Activated T-cell treated with anti-CD3 and anti-CD28 coated beads for 1 hour (primary cell): ENCODE measurements around the gene KCNAB1.

ENCODE experiments used
- DNase-seq: peaks from one replicate; pipeline ENCODE4 v3.0.0-alpha.2; 2020; ENCODE audit warnings: low read depth

KCNAB1 gene

GRCh38 chr3:156317462-156318074 lies 197.2 kb downstream of the KCNAB1 start:
- DNase-seq = no peak

- DNase-seq = no peak
Observed at GRCh38 chr3:156321945-156322344, 201.6 kb downstream of the KCNAB1 start.

- DNase-seq = no peak
Observed at GRCh38 chr3:156323466-156323865, 203.1 kb downstream of the KCNAB1 start.

GRCh38 chr3:156330415-156330814 lies 210.0 kb downstream of the KCNAB1 start:
- DNase-seq = no peak

GRCh38 chr3:156332304-156332703 lies 211.9 kb downstream of the KCNAB1 start:
- DNase-seq = no peak

- no peak for DNase-seq
Observed at GRCh38 chr3:156334841-156335545, 214.6 kb downstream of the KCNAB1 start.

- DNase-seq = no peak
Observed at GRCh38 chr3:156339491-156339890, 219.1 kb downstream of the KCNAB1 start.

GRCh38 chr3:156341332-156341731 lies 221.0 kb downstream of the KCNAB1 start:
- DNase-seq = no peak

- DNase-seq = no peak
Observed at GRCh38 chr3:156341831-156342416, 221.5 kb downstream of the KCNAB1 start.

- DNase-seq = no peak
Observed at GRCh38 chr3:156344215-156344614, 223.8 kb downstream of the KCNAB1 start.

- DNase-seq = no peak
Observed at GRCh38 chr3:156349111-156349510, 228.7 kb downstream of the KCNAB1 start.

GRCh38 chr3:156349978-156350377 lies 229.6 kb downstream of the KCNAB1 start:
- no peak for DNase-seq

- no peak for DNase-seq
Observed at GRCh38 chr3:156350781-156351180, 230.4 kb downstream of the KCNAB1 start.

GRCh38 chr3:156351783-156352182 lies 231.4 kb downstream of the KCNAB1 start:
- DNase-seq = no peak

GRCh38 chr3:156352728-156353127 lies 232.3 kb downstream of the KCNAB1 start:
- DNase-seq = no peak

GRCh38 chr3:156353563-156353962 lies 233.2 kb downstream of the KCNAB1 start:
- no peak for DNase-seq

GRCh38 chr3:156356537-156357363 lies 236.4 kb downstream of the KCNAB1 start:
- DNase-seq = no peak

GRCh38 chr3:156358232-156358631 lies 237.9 kb downstream of the KCNAB1 start:
- DNase-seq = no peak

- DNase-seq = no peak
Observed at GRCh38 chr3:156359368-156359767, 239.0 kb downstream of the KCNAB1 start.

- no peak for DNase-seq
Observed at GRCh38 chr3:156360083-156360482, 239.7 kb downstream of the KCNAB1 start.

GRCh38 chr3:156360963-156361362 lies 240.6 kb downstream of the KCNAB1 start:
- DNase-seq = no peak

GRCh38 chr3:156366559-156366958 lies 246.2 kb downstream of the KCNAB1 start:
- no peak for DNase-seq

GRCh38 chr3:156368189-156368588 lies 247.8 kb downstream of the KCNAB1 start:
- no peak for DNase-seq
